B cell (primary cell): ENCODE results near the gene CDH12.

Experiments
- CTCF ChIP-seq: fragments of 200-600 bp; IDR thresholded peaks from one replicate; pipeline ENCODE4 v1.8.0; 2022; ENCODE audit warnings: antibody characterized with exemption, mild to moderate bottlenecking
- EZH2 ChIP-seq: IDR thresholded peaks from 2 replicates; pipeline ENCODE4 v1.6.1; 2012; ENCODE audit warnings: borderline replicate concordance, low read depth, mild to moderate bottlenecking, moderate library complexity, low read length; ENCODE audit not compliant: insufficient read depth, poor library complexity, severe bottlenecking

GRCh38 chr5:22776285-22776684 lies 76.9 kb downstream of the CDH12 start:
- TF ChIP-seq CTCF (no peak), EZH2 (no peak)
